ENCODE measurements around the gene EFCC1.

DNA sequence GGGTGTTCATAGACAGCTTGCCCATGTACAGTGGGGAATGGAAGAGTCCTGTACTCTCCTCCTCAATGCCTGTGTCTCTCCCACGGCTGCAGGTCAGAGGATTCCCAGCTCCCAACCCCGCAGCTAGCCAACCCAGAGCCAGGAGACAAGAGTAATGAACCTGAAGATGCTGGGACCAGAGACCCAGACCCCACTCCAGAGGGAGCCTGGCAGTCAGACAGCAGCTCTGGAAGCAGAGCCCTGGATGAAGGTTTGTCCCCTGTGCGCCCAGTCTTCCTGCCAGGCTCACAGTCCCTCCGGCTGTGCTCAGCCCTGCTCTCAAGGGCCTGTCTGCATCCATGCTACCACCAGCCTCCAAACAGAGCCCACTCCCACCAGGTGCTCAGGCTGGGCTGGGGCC lies 29.5 kb downstream of the EFCC1 start:
- no peak for TF ChIP-seq CTCF (conservative IDR thresholded peaks at IDR 0.05; ENCODE audit: low read depth, low read length)
- no peak for TF ChIP-seq EZH2 (IDR thresholded peaks at IDR 0.05; ENCODE audit: borderline replicate concordance, low read depth, low read length, poor library complexity, severe bottlenecking)
